IMR-90 (cell line): ENCODE results near the gene PPP2R1B. TPM values are rescaled to one million over a fixed set of nuclear protein-coding genes. Genes with fewer than 3 reads are reported as not detected.

ENCODE experiments used
- ATAC-seq: fragments of 200-7000 bp; cut with Tn5 transposase; 2 replicates; pipeline ENCODE4 v1.9.1; 2020; ENCODE audit warnings: low read depth, mild to moderate bottlenecking, moderate library complexity
- BruUV-seq: library from RNA; stranded (reverse); fragments of 400-500 nt; replicated peaks from 2 replicates; lab custom pipeline; 2021; lab: Mats Ljungman, UMichigan
- CTCF ChIA-PET: fragments of 300-600 bp; formaldehyde crosslinking; extraction: SDS; loops from one replicate; lab custom pipeline; 2021; ENCODE audit warnings: antibody characterized with exemption; lab: Yijun Ruan, JAX
- POLR2A ChIA-PET: fragments of 300-600 bp; sonication (Branson Sonifier 250); formaldehyde crosslinking; loops from one replicate; lab custom pipeline; 2022; ENCODE audit warnings: antibody characterized with exemption; ENCODE audit not compliant: unreplicated experiment; lab: Charles Lee
- DNase-seq: peaks from one replicate; pipeline ENCODE4 v3.0.0; 2013
- H2AFZ ChIP-seq: replicated peaks from 2 replicates; pipeline ENCODE3; 2013; ENCODE audit warnings: low read length, mild to moderate bottlenecking; ENCODE audit not compliant: poor library complexity
- H2AK5ac ChIP-seq: 2 replicates; pipeline ENCODE4 v1.6.1; 2013; ENCODE audit warnings: low read depth, low read length, inconsistent platforms
- H2AK9ac ChIP-seq: replicated peaks from 2 replicates; pipeline ENCODE3; 2013; ENCODE audit warnings: mild to moderate bottlenecking, low read depth, low read length, moderate library complexity; ENCODE audit not compliant: poor library complexity
- H2BK120ac ChIP-seq: 2 replicates; pipeline ENCODE4 v1.6.1; 2013; ENCODE audit warnings: low read depth, low read length, inconsistent platforms
- H2BK15ac ChIP-seq: 3 replicates; pipeline ENCODE4 v1.6.1; 2013; ENCODE audit warnings: low read depth, low read length, inconsistent platforms
- H2BK20ac ChIP-seq: 2 replicates; pipeline ENCODE4 v1.6.1; 2013; ENCODE audit warnings: low read depth, mild to moderate bottlenecking, inconsistent platforms, low read length, moderate library complexity
- H2BK5ac ChIP-seq: 2 replicates; pipeline ENCODE4 v1.6.1; 2013; ENCODE audit warnings: mild to moderate bottlenecking, low read depth, low read length, inconsistent platforms; ENCODE audit not compliant: poor library complexity, severe bottlenecking
- H3K14ac ChIP-seq: replicated peaks from 2 replicates; pipeline ENCODE4 v1.6.1; 2013; ENCODE audit warnings: low read depth, low read length, inconsistent platforms
- H3K18ac ChIP-seq: 2 replicates; pipeline ENCODE4 v1.6.1; 2013; ENCODE audit warnings: low read depth, low read length, control low read depth
- H3K23ac ChIP-seq: 2 replicates; pipeline ENCODE4 v1.6.1; 2013; ENCODE audit warnings: low read depth, low read length, inconsistent platforms
- H3K27ac ChIP-seq: 2 replicates; pipeline ENCODE4 v1.5.1; 2013; ENCODE audit warnings: mild to moderate bottlenecking, control low read depth, low read length; ENCODE audit not compliant: insufficient read depth
- H3K27me3 ChIP-seq: 2 replicates; pipeline ENCODE4 v1.6.1; 2013; ENCODE audit warnings: low read length; ENCODE audit not compliant: control insufficient read depth, insufficient read depth
- H3K36me3 ChIP-seq: 2 replicates; pipeline ENCODE4 v1.6.1; 2013; ENCODE audit warnings: low read length, mixed read lengths; ENCODE audit not compliant: control insufficient read depth, insufficient read depth
- H3K4ac ChIP-seq: 2 replicates; pipeline ENCODE4 v1.6.1; 2013; ENCODE audit warnings: low read depth, low read length, inconsistent platforms
- H3K4me1 ChIP-seq: 2 replicates; pipeline ENCODE4 v1.6.1; 2013; ENCODE audit warnings: low read length, mixed read lengths; ENCODE audit not compliant: control insufficient read depth, insufficient read depth
- H3K4me2 ChIP-seq: 2 replicates; pipeline ENCODE4 v1.6.1; 2013; ENCODE audit warnings: low read depth, mild to moderate bottlenecking, control low read depth, low read length, moderate library complexity
- H3K4me3 ChIP-seq: 2 replicates; pipeline ENCODE4 v1.5.1; 2013; ENCODE audit warnings: low read depth, mild to moderate bottlenecking, control low read depth, low read length, moderate library complexity; ENCODE audit not compliant: insufficient read depth
- H3K56ac ChIP-seq: 2 replicates; pipeline ENCODE4 v1.6.1; 2013; ENCODE audit warnings: low read length, inconsistent platforms; ENCODE audit not compliant: insufficient read depth; ENCODE audit errors: extremely low read depth
- H3K79me1 ChIP-seq, 2 experiments: 2 replicates each; pipeline ENCODE4 v1.6.1; 2013; ENCODE audit warnings: low read length in 2 of 2, inconsistent platforms in 1 of 2, low read depth in 1 of 2
- H3K9ac ChIP-seq: 2 replicates; pipeline ENCODE4 v1.6.1; 2013; ENCODE audit warnings: low read depth, low read length, control low read depth
- H3K9me1 ChIP-seq: 2 replicates; pipeline ENCODE4 v1.6.1; 2013; ENCODE audit warnings: low read length, inconsistent platforms; ENCODE audit not compliant: insufficient read depth
- H3K9me3 ChIP-seq: 2 replicates; pipeline ENCODE4 v1.6.1; 2013; ENCODE audit warnings: low read length; ENCODE audit not compliant: control insufficient read depth, insufficient read depth
- H4K20me1 ChIP-seq: 2 replicates; pipeline ENCODE4 v1.6.1; 2013; ENCODE audit warnings: low read length, inconsistent platforms; ENCODE audit not compliant: insufficient read depth
- H4K5ac ChIP-seq: 2 replicates; pipeline ENCODE4 v1.6.1; 2013; ENCODE audit warnings: mild to moderate bottlenecking, low read depth, low read length, control low read depth
- H4K8ac ChIP-seq, 2 experiments: 2 replicates each; pipeline ENCODE4 v1.6.1; 2013; ENCODE audit warnings: low read depth in 2 of 2, low read length in 2 of 2, control low read depth in 1 of 2, inconsistent platforms in 1 of 2
- H4K91ac ChIP-seq: 2 replicates; pipeline ENCODE4 v1.6.1; 2013; ENCODE audit warnings: low read depth, low read length, inconsistent platforms; ENCODE audit not compliant: insufficient read depth
- CEBPB ChIP-seq: IDR thresholded peaks from 2 replicates; pipeline ENCODE4 v1.6.1; 2012; ENCODE audit warnings: low read depth, low read length, improper control_type of control experiment
- MAFK ChIP-seq: IDR thresholded peaks from 2 replicates; pipeline ENCODE4 v1.6.1; 2012; ENCODE audit warnings: low read depth, low read length, improper control_type of control experiment
- WGBS, 2 experiments: methylation state at CpG; one replicate each; pipeline versions ENCODE4 v1.1.5 to v1.1.7; 2013; ENCODE audit warnings: missing lambda C conversion rate in 2 of 2; ENCODE audit not compliant: insufficient read length in 1 of 2; ENCODE audit errors: extremely low coverage in 2 of 2; 5-methylcytosine and 5-hydroxymethylcytosine counted together
- dilution Hi-C: fragments of 300-500 bp; cut with HindIII; formaldehyde crosslinking; loops from one replicate; pipeline ENCODE4 v1.14.3; 2018; ENCODE audit warnings: low sequenced_read_pairs; ENCODE audit not compliant: unreplicated experiment
- in situ Hi-C: fragments of 300-500 bp; cut with MboI; formaldehyde crosslinking; loops from 3 replicates; pipeline ENCODE4 v1.14.3; 2019; ENCODE audit warnings: low sequenced_read_pairs, inconsistent platforms, mixed read lengths
- intact Hi-C: fragments of 100-400 bp; cut with micrococcal nuclease; formaldehyde crosslinking; loops from 2 replicates; pipeline ENCODE4 v1.10.0; 2022
- polyA plus RNA-seq, 3 experiments: library from polyadenylated mRNA; depleted of rRNA; stranded (reverse); fragments of >200 nt; gene quantifications; 2 replicates each; pipeline ENCODE4 v1.2.3, GENCODE V29; 2012; ENCODE audit warnings: low replicate concordance in 1 of 3
- total RNA-seq: library from RNA; depleted of rRNA; stranded (reverse); fragments of >200 nt; gene quantifications from 2 replicates; pipeline ENCODE4 v1.2.3, GENCODE V29; 2012

PPP2R1B gene
- total and polyA plus RNA-seq, 2 of the 4 experiments (the other 2 are of a cell fraction), result 23.0 to 62.9 TPM

GRCh38 chr11:111684251-111684650, 81.9 kb downstream of the PPP2R1B start:
- 0 out of 3 replicates have a peak overlapping the region, but pooled peaks have one; percentile 52 for H2BK15ac ChIP-seq
- no peaks in the 10 kb centered on the region; the same call in none of the 2 replicates for H3K9me1 ChIP-seq
- no peak overlapping the region for H3K4ac ChIP-seq
- H2AK9ac ChIP-seq, result no peak overlapping the region
- POLR2A ChIA-PET, result interaction anchor here (0.5 kb wide), 1 partner anchor 71 kb away, joined by 4 read pairs; no protein-coding TSS in a partner anchor
- in situ Hi-C loops, result no loop called here
- H2BK120ac ChIP-seq, result no peak overlapping the region
- no peaks in the 10 kb centered on the region for H4K20me1 ChIP-seq
- H3K9me3 ChIP-seq, result no peaks in the 10 kb centered on the region
- DNase-seq (no peak), ATAC-seq (no peak)
- H3K9ac ChIP-seq, result no peak overlapping the region
- no TSS peak for BruUV-seq
- no peak overlapping the region for H3K18ac ChIP-seq
- no peak overlapping the region; the same call in 1 of the 2 replicates for H2BK20ac ChIP-seq
- H4K8ac ChIP-seq, result no peak overlapping the region
- no peak overlapping the region for H4K5ac ChIP-seq
- H2AFZ ChIP-seq, result no peak overlapping the region
- H3K4me2 ChIP-seq, result no peak overlapping the region
- no peak overlapping the region for H3K23ac ChIP-seq
- TF ChIP-seq MAFK, result peak; percentile 42
- no peak for TF ChIP-seq CEBPB
- intact Hi-C loops, result no loop called here
- dilution Hi-C loops, result no loop called here
- H3K36me3 ChIP-seq, result peaks cover 9% of the 10 kb centered on the region
- H3K27ac ChIP-seq, result no peak overlapping the region
- no peak overlapping the region for H4K91ac ChIP-seq
- no peak overlapping the region for H2AK5ac ChIP-seq
- no CpG with 5 or more reads among the region's 2 CpGs for WGBS, 2 experiments
- H3K4me1 ChIP-seq, result peaks cover 4% of the 10 kb centered on the region
- peaks cover 33% of the 10 kb centered on the region in 2 experiments for H3K79me1 ChIP-seq
- H3K27me3 ChIP-seq, result no peaks in the 10 kb centered on the region
- CTCF ChIA-PET, result interaction anchor here (0.9 kb wide), 1 partner anchor 10 kb away, joined by 4 read pairs; no protein-coding TSS in a partner anchor
- no peak overlapping the region for H3K4me3 ChIP-seq
- no peak overlapping the region for H3K14ac ChIP-seq
- H2BK5ac ChIP-seq, result no peak overlapping the region
- no peak overlapping the region for H3K56ac ChIP-seq
